Esophagus squamous epithelium (tissue), 5 donors: ENCODE results near the gene SMIM12. TPM values are rescaled to one million over a fixed set of nuclear protein-coding genes. Genes with fewer than 3 reads are reported as not detected.

Source experiments
- DNase-seq: peaks from one replicate; lab custom pipeline; 2025; lab: John Stamatoyannopoulos, UW
- H3K27ac ChIP-seq, 4 donors: fragments of 200-600 bp; sonication (generic); one replicate each; pipeline ENCODE4 v1.5.1; 2016 to 2019; ENCODE audit warnings: mild to moderate bottlenecking in 1 of 4
- H3K27me3 ChIP-seq, 4 donors: fragments of 200-600 bp; sonication (generic); 1 replicate in 3 of 4; 2 replicates in 1 of 4; pipeline versions ENCODE4 v1.5.1 to v1.6.0; 2017 to 2021; ENCODE audit warnings: antibody characterized with exemption in 1 of 4
- H3K36me3 ChIP-seq, 3 donors: fragments of 200-600 bp; sonication (generic); one replicate each; pipeline ENCODE4 v1.5.1; 2016 to 2019
- H3K4me1 ChIP-seq, 3 donors: fragments of 200-600 bp; sonication (generic); one replicate each; pipeline ENCODE4 v1.5.1; 2017 to 2019
- H3K4me3 ChIP-seq, 4 donors: fragments of 200-600 bp; sonication (generic); 1 replicate in 3 of 4; 2 replicates in 1 of 4; pipeline ENCODE4 v1.5.1; 2016 to 2019; ENCODE audit warnings: mild to moderate bottlenecking in 2 of 4, moderate library complexity in 1 of 4
- H3K9me3 ChIP-seq, 3 donors: fragments of 200-600 bp; sonication (generic); one replicate each; pipeline ENCODE4 v1.5.1; 2016 to 2019
- CTCF ChIP-seq, 6 experiments: fragments of 450-650 bp in 4 of 6; fragments of 200-600 bp in 2 of 6; sonication (generic) in 2 of 6; IDR thresholded peaks; one replicate each; pipeline ENCODE4 v1.5.1; 2016 to 2019; ENCODE audit warnings: antibody characterized with exemption in 6 of 6, mild to moderate bottlenecking in 4 of 6, moderate library complexity in 4 of 6
- POLR2A ChIP-seq, 4 donors: fragments of 450-650 bp; IDR thresholded peaks; one replicate each; pipeline ENCODE4 v1.6.1; 2017; ENCODE audit warnings: antibody characterized with exemption in 4 of 4, mild to moderate bottlenecking in 4 of 4, moderate library complexity in 3 of 4
- WGBS, 2 donors: methylation state at CpG; one replicate each; pipeline ENCODE4 v1.1.5; 2018; 5-methylcytosine and 5-hydroxymethylcytosine counted together
- intact Hi-C: fragments of 100-400 bp; cut with DNase I; formaldehyde crosslinking; loops from one replicate; pipeline ENCODE4 v1.15.0; 2022
- total RNA-seq, 4 donors: library from RNA; depleted of rRNA; stranded (reverse); fragments of >200 nt; gene quantifications; one replicate each; pipeline ENCODE4 v1.1.0, GENCODE V29; 2016
- donor health status: DM: yes; HTN: yes; CAD: no.

SMIM12 gene
- total RNA-seq, 4 donors from 2014 or later: 29.5 to 41.8 (median 36.0) TPM

- H3K4me1 ChIP-seq: no peaks in the 10 kb centered on the region
- intact Hi-C loops: no loop called here
- TF ChIP-seq CTCF (IDR thresholded peaks at IDR 0.05) (no peak), POLR2A (IDR thresholded peaks at IDR 0.05) (no peak)
- no peaks in the 10 kb centered on the region for H3K27me3 ChIP-seq
- H3K9me3 ChIP-seq: no peaks in the 10 kb centered on the region
- no peak overlapping the region for H3K4me3 ChIP-seq
- no peak overlapping the region for H3K27ac ChIP-seq
- 55 to 80% methylated on average over 6 to 8 of the region's 9 CpGs for WGBS, 2 donors
- H3K36me3 ChIP-seq: no peaks in the 10 kb centered on the region
- no peak for DNase-seq
Observed at GRCh38 chr1:34808051-34808810, 51.3 kb downstream of the SMIM12 start.

GRCh38 chr1:34806396-34806795, 53.2 kb downstream of the SMIM12 start:
- intact Hi-C loops: no loop called here

GRCh38 chr1:34803770-34804169, 55.8 kb downstream of the SMIM12 start:
- H3K27ac ChIP-seq: no peak overlapping the region
- 86 to 94% methylated on average over 3 of the region's 3 CpGs for WGBS, 2 donors
- no peak for TF ChIP-seq POLR2A (IDR thresholded peaks at IDR 0.05)
- no peak for TF ChIP-seq CTCF (IDR thresholded peaks at IDR 0.05)

More at GRCh38 chr1:34806396-34806795, 53.2 kb downstream of the SMIM12 start:
- Histone ChIP-seq H3K9me3 (no peaks in the 10 kb centered on the region), H3K27me3 (no peaks in the 10 kb centered on the region), H3K4me3 (no peak overlapping the region), H3K27ac (no peak overlapping the region), H3K36me3 (no peaks in the 10 kb centered on the region), H3K4me1 (no peaks in the 10 kb centered on the region)
- 44 to 50% methylated on average over 2 to 3 of the region's 3 CpGs for WGBS, 2 donors
- TF ChIP-seq CTCF (IDR thresholded peaks at IDR 0.05) (no peak), POLR2A (IDR thresholded peaks at IDR 0.05) (no peak)
- DNase-seq: no peak

More at GRCh38 chr1:34803770-34804169, 55.8 kb downstream of the SMIM12 start:
- no peak for DNase-seq
- intact Hi-C loops: no loop called here
- no peaks in the 10 kb centered on the region for H3K27me3 ChIP-seq
- no peaks in the 10 kb centered on the region for H3K4me1 ChIP-seq
- no peaks in the 10 kb centered on the region for H3K36me3 ChIP-seq
- no peaks in the 10 kb centered on the region for H3K9me3 ChIP-seq
- H3K4me3 ChIP-seq: no peak overlapping the region

Other genes with a start within 250 kb of the SMIM12 start
- 100 to 1,000 TPM in 2 of 4 donors, 10 to 100 TPM in 2; 91.7 to 123 (median 104) TPM for gene GJB5, start 104.7 kb downstream of the SMIM12 start, total RNA-seq
- gene GJB4, start 100.0 kb downstream of the SMIM12 start, total RNA-seq: 1 to 10 TPM; 1.3 to 6.7 (median 2.2) TPM
- 100 to 1,000 TPM in 2 of 4 donors, 10 to 100 TPM in 2; 82.6 to 123 (median 94.4) TPM for gene GJB3, start 78.5 kb downstream of the SMIM12 start, total RNA-seq
- gene GJA4, start 66.8 kb downstream of the SMIM12 start, total RNA-seq: 1 to 10 TPM; 2.0 to 5.0 (median 3.5) TPM
- under 1 TPM in 2 of 4 donors, not detected in 2; 0.18 to 0.19 TPM for gene DLGAP3, start 69.9 kb upstream of the SMIM12 start, total RNA-seq
- 10 to 100 TPM in 2 of 4 donors, 1 to 10 TPM in 2; 3.3 to 28.0 (median 16.1) TPM for gene TMEM35B, start 125.6 kb upstream of the SMIM12 start, total RNA-seq
- gene ZMYM6, start 172.2 kb upstream of the SMIM12 start, total RNA-seq: 10 to 100 TPM in 3 of 4 donors, 1 to 10 TPM in 1; 9.7 to 23.8 (median 15.5) TPM
- gene ZMYM1, start 219.6 kb upstream of the SMIM12 start, total RNA-seq: 10 to 100 TPM; 10.6 to 18.1 (median 11.9) TPM